Measurements from ENCODE around the gene LRRN2. TPM values are rescaled to one million over a fixed set of nuclear protein-coding genes. Genes with fewer than 3 reads are reported as not detected.

The LRRN2 gene
- total RNA-seq, 1 experiment from 2014 or later = 2.0 TPM

GRCh38 chr1:204730826-204731459, 45.4 kb upstream of the LRRN2 start:
- no peaks in the 10 kb centered on the region; the same call in none of the 2 replicates for H3K27me3 ChIP-seq (ENCODE audit: control insufficient read depth, insufficient read depth, low read length)
- H3K4me1 ChIP-seq (ENCODE audit: control insufficient read depth, insufficient read depth, low read length) = no peaks in the 10 kb centered on the region
- TF ChIP-seq TCF7L2 (IDR thresholded peaks at IDR 0.05; ENCODE audit: low read depth, low read length) (no peak), REST (IDR thresholded peaks at IDR 0.05; ENCODE audit: insufficient read depth in 1 of 2, low read depth in 2 of 2, low read length in 1 of 2) (no peak), CTCF (IDR thresholded peaks at IDR 0.05) (no peak), POLR2AphosphoS5 (IDR thresholded peaks at IDR 0.05; ENCODE audit: low read depth, low read length) (no peak), SIN3A (IDR thresholded peaks at IDR 0.05; ENCODE audit: borderline replicate concordance, insufficient read depth, low read depth, low read length) (no peak)
- intact Hi-C loops (cut with micrococcal nuclease; ENCODE audit: unreplicated experiment) = no loop called here
- no peaks in the 10 kb centered on the region for H3K36me3 ChIP-seq (ENCODE audit: control insufficient read depth, insufficient read depth, low read length)
- no peaks in the 10 kb centered on the region for H3K9me3 ChIP-seq (ENCODE audit: control insufficient read depth, insufficient read depth, low read depth, low read length)
- in situ Hi-C loops (cut with HindIII; ENCODE audit: low pct_unique_long_range_greater_than_20kb, low sequenced_read_pairs) = no loop called here
- BruUV-seq (replicated peaks) = no TSS peak
- H3K27ac ChIP-seq (ENCODE audit: low read length) = no peak overlapping the region
- ChIA-PET CTCF (no interaction called here), POLR2A (no interaction called here)
- ATAC-seq (no peak), DNase-seq (ENCODE audit: low read depth, low spot score) (no peak)
- no peak overlapping the region for H3K4me3 ChIP-seq (ENCODE audit: low read depth in 2 of 2, low read length in 2 of 2)

- TF ChIP-seq REST (IDR thresholded peaks at IDR 0.05; ENCODE audit: insufficient read depth in 1 of 2, low read depth in 2 of 2, low read length in 1 of 2) = no peak
- no peak for TF ChIP-seq TCF7L2 (IDR thresholded peaks at IDR 0.05; ENCODE audit: low read depth, low read length)
- no peak for TF ChIP-seq SIN3A (IDR thresholded peaks at IDR 0.05; ENCODE audit: borderline replicate concordance, insufficient read depth, low read depth, low read length)
- TF ChIP-seq POLR2AphosphoS5 (IDR thresholded peaks at IDR 0.05; ENCODE audit: low read depth, low read length) = no peak
- no peak for TF ChIP-seq CTCF (IDR thresholded peaks at IDR 0.05)
- in situ Hi-C loops (cut with HindIII; ENCODE audit: low pct_unique_long_range_greater_than_20kb, low sequenced_read_pairs) (no loop called here), intact Hi-C loops (cut with micrococcal nuclease; ENCODE audit: unreplicated experiment) (no loop called here)
- DNase-seq (ENCODE audit: low read depth, low spot score) (no peak), ATAC-seq (no peak)
- Histone ChIP-seq H3K27ac (ENCODE audit: low read length) (no peak overlapping the region), H3K9me3 (ENCODE audit: control insufficient read depth, insufficient read depth, low read depth, low read length) (no peaks in the 10 kb centered on the region), H3K27me3 (ENCODE audit: control insufficient read depth, insufficient read depth, low read length) (no peaks in the 10 kb centered on the region; the same call in 1 of the 2 replicates), H3K4me1 (ENCODE audit: control insufficient read depth, insufficient read depth, low read length) (no peaks in the 10 kb centered on the region), H3K36me3 (ENCODE audit: control insufficient read depth, insufficient read depth, low read length) (no peaks in the 10 kb centered on the region), H3K4me3 (ENCODE audit: low read depth in 2 of 2, low read length in 2 of 2) (no peak overlapping the region)
- CTCF ChIA-PET = interaction anchor here (0.7 to 0.9 kb wide), 2 partner anchors 24 to 55 kb away, joined by 4 to 5 read pairs; no protein-coding TSS in a partner anchor
- BruUV-seq (replicated peaks) = no TSS peak
- POLR2A ChIA-PET = no interaction called here
These were observed 44.0 kb upstream of the LRRN2 start for GRCh38 chr1:204729516-204729915.
